Fibroblast of the conjunctiva (primary cell): ENCODE data around the gene PDE6D.
A peak's percentile ranks its signal among the peaks of the same experiment; 100 is the strongest.

Source experiments
- DNase-seq: peaks from one replicate; pipeline ENCODE4 v3.0.0-alpha.2; 2010; ENCODE audit warnings: low read depth

PDE6D gene

GRCh38 chr2:231780909-231781797 lies at the start of gene PDE6D:
PDE6D (minus strand) TSS chr2:231781282; CDS start chr2:231781114, 168 bp downstream.
- DNase-seq: peak; percentile 94

- DNase-seq: no peak
Measured at GRCh38 chr2:231821908-231822307, 40.8 kb upstream of the PDE6D start.

- DNase-seq: no peak
Measured at GRCh38 chr2:231820786-231821303, 39.8 kb upstream of the PDE6D start.

- no peak for DNase-seq
Measured at GRCh38 chr2:231819447-231820042, 38.5 kb upstream of the PDE6D start.

GRCh38 chr2:231816327-231817026 lies 35.4 kb upstream of the PDE6D start:
- DNase-seq: no peak

GRCh38 chr2:231810905-231811304 lies 29.8 kb upstream of the PDE6D start:
- peak; percentile 14 for DNase-seq

- DNase-seq: no peak
Measured at GRCh38 chr2:231807020-231807419, 25.9 kb upstream of the PDE6D start.

- no peak for DNase-seq
Measured at GRCh38 chr2:231803501-231804138, 22.5 kb upstream of the PDE6D start.

GRCh38 chr2:231800493-231801091 lies 19.5 kb upstream of the PDE6D start:
- no peak for DNase-seq

- peak; percentile 53 for DNase-seq
Measured at GRCh38 chr2:231795525-231796327, 14.6 kb upstream of the PDE6D start.

- DNase-seq: no peak
Measured at GRCh38 chr2:231794383-231794782, 13.3 kb upstream of the PDE6D start.

- DNase-seq: no peak
Measured at GRCh38 chr2:231791107-231791506, 10.0 kb upstream of the PDE6D start.

GRCh38 chr2:231786917-231787292 lies 5.8 kb upstream of the PDE6D start:
- DNase-seq: no peak

GRCh38 chr2:231786177-231786916 lies 5.3 kb upstream of the PDE6D start, which contains the start of gene COPS7B:
COPS7B (plus strand) TSS chr2:231786445; CDS start chr2:231788571, 2,126 bp downstream.
- peak; percentile 40 for DNase-seq

GRCh38 chr2:231785822-231786176 lies 4.7 kb upstream of the PDE6D start:
- no peak for DNase-seq

GRCh38 chr2:231785413-231785812 lies 4.3 kb upstream of the PDE6D start:
- DNase-seq: no peak

- no peak for DNase-seq
Measured at GRCh38 chr2:231781798-231782726, 980 bp upstream of the PDE6D start.

- no peak for DNase-seq
Measured at GRCh38 chr2:231780123-231780908, 766 bp downstream of the PDE6D start.
